Neural progenitor cell (in vitro differentiated cells): Measurements from ENCODE around the gene NSFL1C. TPM values are rescaled to one million over a fixed set of nuclear protein-coding genes. Genes with fewer than 3 reads are reported as not detected.

Experiments
- DNase-seq: peaks from one replicate; pipeline ENCODE4 v3.0.0-alpha.2; 2016; ENCODE audit warnings: low spot score
- H2AFZ ChIP-seq: fragments of 200-600 bp; sonication (generic); replicated peaks from 2 replicates; pipeline ENCODE4 v1.6.1; 2016; ENCODE audit warnings: antibody characterized with exemption
- H3F3A ChIP-seq: fragments of 200-600 bp; sonication (generic); 2 replicates; pipeline ENCODE4 v1.6.1; 2016; ENCODE audit warnings: antibody characterized with exemption, low read depth
- H3K27ac ChIP-seq: fragments of 200-600 bp; sonication (generic); 2 replicates; pipeline ENCODE4 v1.5.1; 2016; ENCODE audit warnings: mild to moderate bottlenecking
- H3K27me3 ChIP-seq: fragments of 200-600 bp; sonication (generic); 2 replicates; pipeline ENCODE4 v1.6.1; 2016; ENCODE audit warnings: mild to moderate bottlenecking, moderate library complexity
- H3K36me3 ChIP-seq: fragments of 200-600 bp; sonication (generic); 2 replicates; pipeline ENCODE4 v1.5.1; 2016
- H3K4me1 ChIP-seq: fragments of 200-600 bp; sonication (generic); 2 replicates; pipeline ENCODE4 v1.6.1; 2016; ENCODE audit warnings: mixed run types
- H3K4me2 ChIP-seq: fragments of 200-600 bp; sonication (generic); 2 replicates; pipeline ENCODE4 v1.6.1; 2016
- H3K4me3 ChIP-seq: fragments of 200-600 bp; sonication (generic); 2 replicates; pipeline ENCODE4 v1.5.1; 2016
- H3K79me2 ChIP-seq: fragments of 200-600 bp; sonication (generic); 2 replicates; pipeline ENCODE4 v1.6.1; 2016; ENCODE audit warnings: low read depth
- H3K9ac ChIP-seq: fragments of 200-600 bp; sonication (generic); 2 replicates; pipeline ENCODE4 v1.6.1; 2016
- H3K9me3 ChIP-seq: fragments of 200-600 bp; sonication (generic); 2 replicates; pipeline ENCODE4 v1.5.1; 2016; ENCODE audit warnings: low read depth
- H4K20me1 ChIP-seq: fragments of 200-600 bp; sonication (generic); 2 replicates; pipeline ENCODE4 v1.6.1; 2016; ENCODE audit warnings: low read depth
- H3K27ac Mint-ChIP-seq: 3 replicates; pipeline ENCODE4 v1.8.0; 2021; ENCODE audit warnings: mixed read lengths
- H3K27me3 Mint-ChIP-seq: 2 replicates; pipeline ENCODE4 v1.8.0; 2022; ENCODE audit warnings: low read depth, mild to moderate bottlenecking, inconsistent platforms, moderate library complexity, mixed read lengths; ENCODE audit not compliant: insufficient read depth
- H3K36me3 Mint-ChIP-seq: 3 replicates; pipeline ENCODE4 v1.8.0; 2021; ENCODE audit warnings: mixed read lengths
- H3K4me1 Mint-ChIP-seq: 3 replicates; pipeline ENCODE4 v1.8.0; 2021; ENCODE audit warnings: mixed read lengths
- H3K4me3 Mint-ChIP-seq: 3 replicates; pipeline ENCODE4 v1.8.0; 2021; ENCODE audit warnings: mild to moderate bottlenecking, moderate library complexity, mixed read lengths
- H3K9me3 Mint-ChIP-seq: 3 replicates; pipeline ENCODE4 v1.8.0; 2020; ENCODE audit warnings: mixed read lengths
- EZH2 ChIP-seq: fragments of 200-600 bp; sonication (generic); IDR thresholded peaks from 2 replicates; pipeline ENCODE4 v1.6.1; 2017; ENCODE audit warnings: antibody characterized with exemption, mild to moderate bottlenecking, moderate library complexity
- EZH2phosphoT487 ChIP-seq: fragments of 200-600 bp; sonication (generic); IDR thresholded peaks from 2 replicates; pipeline ENCODE4 v1.6.1; 2017; ENCODE audit warnings: antibody characterized with exemption
- total RNA-seq: library from RNA; depleted of rRNA; stranded (reverse); fragments of >200 nt; gene quantifications from 2 replicates; pipeline ENCODE4 v1.2.3, GENCODE V29; 2015; ENCODE audit warnings: low replicate concordance
- TF ChIP-seq, protein P1 (sequence below): fragments of 200-600 bp; sonication (generic); IDR thresholded peaks from 2 replicates; pipeline ENCODE4 v1.5.1; 2017; ENCODE audit warnings: antibody characterized with exemption, mild to moderate bottlenecking

NSFL1C gene
- total RNA-seq, 1 donor from 2014 or later, result 30.5 TPM

DNA sequence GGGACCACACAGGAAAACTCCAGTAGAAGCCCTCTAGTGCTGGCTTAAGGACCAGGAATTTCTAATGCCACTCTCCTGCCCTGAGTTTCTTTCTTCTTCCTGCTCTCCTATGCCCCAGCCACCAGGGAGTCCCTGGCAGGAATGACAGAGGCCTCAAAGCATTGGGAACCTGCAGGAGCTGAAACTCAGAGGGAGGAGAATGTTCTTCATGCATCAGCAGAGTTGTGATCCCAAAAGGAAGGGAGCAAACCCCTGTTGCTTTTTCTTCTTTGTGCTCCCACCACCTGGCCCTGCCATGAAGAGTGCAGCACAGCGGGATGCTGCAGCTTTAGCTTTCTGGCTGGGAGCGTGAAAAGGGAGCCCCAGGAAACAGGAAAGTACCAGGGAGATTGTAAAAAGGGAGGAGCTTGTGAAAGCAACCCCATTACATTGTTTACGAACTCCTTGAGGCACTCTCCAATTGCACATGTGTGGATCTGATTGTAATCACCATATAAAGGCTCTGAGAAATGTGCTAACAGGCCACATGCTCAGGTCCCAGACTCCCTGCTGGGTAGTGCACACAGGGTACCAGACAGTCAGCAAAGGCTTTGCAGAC lies 39.1 kb downstream of the NSFL1C start:
- Histone ChIP-seq H3K4me2 (peak overlapping the region; percentile 59), H3F3A (peaks cover 24% of the 10 kb centered on the region), H3K4me1 (peaks cover 20% of the 10 kb centered on the region), H3K27me3 (no peaks in the 10 kb centered on the region), H3K9ac (no peak overlapping the region), H3K36me3 (no peaks in the 10 kb centered on the region), H3K4me3 (no peak overlapping the region), H4K20me1 (no peaks in the 10 kb centered on the region), H3K27ac (peak overlapping the region; percentile 76), H3K9me3 (no peaks in the 10 kb centered on the region), H3K79me2 (no peaks in the 10 kb centered on the region), H2AFZ (no peak overlapping the region)
- H3K9me3 Mint-ChIP-seq, result peaks cover 5% of the 10 kb centered on the region
- H3K27ac Mint-ChIP-seq, result peak overlapping the region; percentile 84
- TF ChIP-seq, protein P1, sequence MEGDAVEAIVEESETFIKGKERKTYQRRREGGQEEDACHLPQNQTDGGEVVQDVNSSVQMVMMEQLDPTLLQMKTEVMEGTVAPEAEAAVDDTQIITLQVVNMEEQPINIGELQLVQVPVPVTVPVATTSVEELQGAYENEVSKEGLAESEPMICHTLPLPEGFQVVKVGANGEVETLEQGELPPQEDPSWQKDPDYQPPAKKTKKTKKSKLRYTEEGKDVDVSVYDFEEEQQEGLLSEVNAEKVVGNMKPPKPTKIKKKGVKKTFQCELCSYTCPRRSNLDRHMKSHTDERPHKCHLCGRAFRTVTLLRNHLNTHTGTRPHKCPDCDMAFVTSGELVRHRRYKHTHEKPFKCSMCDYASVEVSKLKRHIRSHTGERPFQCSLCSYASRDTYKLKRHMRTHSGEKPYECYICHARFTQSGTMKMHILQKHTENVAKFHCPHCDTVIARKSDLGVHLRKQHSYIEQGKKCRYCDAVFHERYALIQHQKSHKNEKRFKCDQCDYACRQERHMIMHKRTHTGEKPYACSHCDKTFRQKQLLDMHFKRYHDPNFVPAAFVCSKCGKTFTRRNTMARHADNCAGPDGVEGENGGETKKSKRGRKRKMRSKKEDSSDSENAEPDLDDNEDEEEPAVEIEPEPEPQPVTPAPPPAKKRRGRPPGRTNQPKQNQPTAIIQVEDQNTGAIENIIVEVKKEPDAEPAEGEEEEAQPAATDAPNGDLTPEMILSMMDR, result peak; percentile 18
- TF ChIP-seq EZH2 (no peak), EZH2phosphoT487 (peak; percentile 27)
- H3K27me3 Mint-ChIP-seq, result no peaks in the 10 kb centered on the region
- H3K4me3 Mint-ChIP-seq, result peak overlapping the region; percentile 19
- H3K4me1 Mint-ChIP-seq, result peaks cover 40% of the 10 kb centered on the region
- peak; percentile 80 for DNase-seq
- H3K36me3 Mint-ChIP-seq, result peaks cover 4% of the 10 kb centered on the region

DNA sequence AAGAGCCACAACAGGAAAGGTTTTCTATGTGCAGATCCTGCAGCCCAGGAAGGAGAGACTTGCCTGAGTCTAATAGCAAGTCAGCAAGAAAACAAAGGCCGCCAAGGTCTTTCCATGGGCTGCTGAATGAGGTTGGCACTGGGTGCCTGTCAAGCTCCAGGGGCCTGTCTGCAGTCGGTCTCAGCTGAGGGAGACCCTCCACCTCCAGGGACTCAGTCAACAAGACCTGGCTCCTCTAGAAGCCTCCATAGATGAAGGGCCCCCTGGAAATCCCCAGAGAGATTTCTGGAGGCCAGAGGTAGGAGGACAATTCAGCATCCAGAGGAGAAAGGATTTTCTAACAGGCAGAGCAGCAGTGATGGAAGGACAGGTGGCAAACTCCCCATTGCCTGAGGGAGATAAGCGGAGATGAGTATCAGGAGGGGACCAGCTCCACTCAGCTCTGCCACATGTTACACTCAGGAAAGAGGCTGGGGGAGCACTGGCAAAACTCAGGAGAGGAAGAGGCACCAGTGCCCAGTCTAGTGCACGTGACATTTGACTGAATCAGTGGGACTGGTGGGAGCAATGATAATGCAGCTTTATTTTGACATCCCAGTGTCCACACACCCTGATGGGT lies 40.3 kb downstream of the NSFL1C start:
- Mint-ChIP-seq H3K4me3 (no peak overlapping the region), H3K9me3 (peaks cover 9% of the 10 kb centered on the region), H3K4me1 (peaks cover 40% of the 10 kb centered on the region), H3K27me3 (no peaks in the 10 kb centered on the region), H3K36me3 (peaks cover 3% of the 10 kb centered on the region), H3K27ac (peak overlapping the region; percentile 72)
- no peak overlapping the region for H3K4me2 ChIP-seq
- no peaks in the 10 kb centered on the region for H3K27me3 ChIP-seq
- no peak overlapping the region for H3K4me3 ChIP-seq
- H3K4me1 ChIP-seq, result peaks cover 20% of the 10 kb centered on the region
- H3K27ac ChIP-seq, result no peak overlapping the region
- no peak overlapping the region for H2AFZ ChIP-seq
- H3K9me3 ChIP-seq, result no peaks in the 10 kb centered on the region
- H3F3A ChIP-seq, result peaks cover 24% of the 10 kb centered on the region
- DNase-seq, result no peak
- no peak for TF ChIP-seq EZH2
- no peak for TF ChIP-seq EZH2phosphoT487
- TF ChIP-seq, protein P1, result no peak
- no peaks in the 10 kb centered on the region for H3K79me2 ChIP-seq
- no peaks in the 10 kb centered on the region for H4K20me1 ChIP-seq
- H3K36me3 ChIP-seq, result no peaks in the 10 kb centered on the region
- no peak overlapping the region for H3K9ac ChIP-seq

DNA sequence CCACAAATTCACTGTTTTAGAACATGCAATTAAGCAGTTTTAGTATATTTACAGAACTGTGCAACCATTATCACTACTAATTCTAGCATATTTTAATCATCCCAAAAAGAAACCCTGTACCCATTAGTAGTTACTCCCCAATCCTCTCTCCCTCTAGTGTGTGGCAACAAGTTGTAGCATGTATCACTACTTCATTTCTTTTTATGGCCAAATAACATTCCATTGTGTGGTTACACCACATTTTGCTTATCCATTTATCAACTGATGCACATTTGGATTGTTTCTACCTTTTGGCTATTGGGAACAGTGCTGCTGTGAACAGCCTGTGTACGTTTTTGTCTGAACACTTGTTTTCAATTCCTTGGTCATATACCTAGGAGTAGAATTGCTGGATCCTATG lies 42.3 kb downstream of the NSFL1C start:
- no peak for DNase-seq

More for the DNA sequence above, 42.3 kb downstream of the NSFL1C start:
- Histone ChIP-seq H3K36me3 (no peaks in the 10 kb centered on the region), H3K27me3 (no peaks in the 10 kb centered on the region), H3F3A (peaks cover 24% of the 10 kb centered on the region), H3K27ac (no peak overlapping the region), H3K4me3 (no peak overlapping the region), H4K20me1 (no peaks in the 10 kb centered on the region), H3K4me1 (peaks cover 20% of the 10 kb centered on the region), H3K79me2 (no peaks in the 10 kb centered on the region), H3K4me2 (no peak overlapping the region), H2AFZ (no peak overlapping the region), H3K9ac (no peak overlapping the region), H3K9me3 (no peaks in the 10 kb centered on the region)
- Mint-ChIP-seq H3K27ac (no peak overlapping the region), H3K36me3 (no peaks in the 10 kb centered on the region), H3K4me1 (peaks cover 38% of the 10 kb centered on the region), H3K4me3 (no peak overlapping the region), H3K9me3 (peaks cover 17% of the 10 kb centered on the region), H3K27me3 (no peaks in the 10 kb centered on the region)
- TF ChIP-seq, protein P1, result no peak
- TF ChIP-seq EZH2phosphoT487 (no peak), EZH2 (no peak)
